NCI-H2227 (cell line): ENCODE measurements around the gene ZGPAT.
"Not testable (repeated sequence)": the region's sequence is repeated elsewhere in the genome, so short reads cannot be mapped to it uniquely, and the experiment has no call there.

ENCODE experiments used
- DNase-seq: peaks from one replicate; lab custom pipeline; 2025; ENCODE audit not compliant: unreplicated experiment; lab: John Stamatoyannopoulos, UW

ZGPAT gene

DNA sequence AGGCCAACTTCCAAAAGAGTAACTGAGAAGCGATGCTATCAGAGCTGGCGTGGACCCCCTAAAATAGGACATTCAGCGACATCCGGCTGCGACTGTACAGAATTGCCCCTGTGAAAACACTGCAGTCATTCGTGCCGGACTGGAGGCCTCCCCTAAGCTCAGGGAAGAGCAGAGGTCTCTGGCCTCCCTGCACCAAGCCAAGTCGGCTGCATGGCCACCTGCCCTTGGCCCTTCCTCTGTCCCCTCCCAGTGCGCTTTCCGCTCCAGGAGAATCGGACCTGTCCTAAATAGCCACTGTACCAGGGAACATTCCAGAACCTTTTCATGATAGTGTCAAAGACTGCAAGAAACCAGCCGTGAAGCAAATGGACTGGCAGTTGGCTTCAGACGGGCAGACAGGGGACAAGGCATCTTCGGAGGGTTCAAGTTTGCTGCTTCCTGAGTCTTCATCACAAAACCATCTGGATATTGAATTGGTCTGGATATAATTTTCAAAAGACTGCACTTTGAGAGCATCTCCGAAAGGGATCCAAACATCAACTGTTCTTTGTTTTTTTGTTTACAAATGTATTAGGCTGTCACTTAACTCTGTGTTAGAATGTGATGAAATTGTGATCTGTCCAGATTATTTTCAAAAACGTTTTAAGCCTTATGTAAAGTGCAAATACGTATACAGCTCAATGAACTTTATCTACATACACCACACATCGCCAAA lies 48.3 kb downstream of the ZGPAT start:
- DNase-seq: no peak

- no peak for DNase-seq
Observed at GRCh38 chr20:63756648-63756991, 48.8 kb downstream of the ZGPAT start.

- DNase-seq: no peak
Observed at GRCh38 chr20:63758152-63758551, 50.3 kb downstream of the ZGPAT start.

- no peak for DNase-seq
Observed at GRCh38 chr20:63759377-63759901, 51.6 kb downstream of the ZGPAT start.

DNA sequence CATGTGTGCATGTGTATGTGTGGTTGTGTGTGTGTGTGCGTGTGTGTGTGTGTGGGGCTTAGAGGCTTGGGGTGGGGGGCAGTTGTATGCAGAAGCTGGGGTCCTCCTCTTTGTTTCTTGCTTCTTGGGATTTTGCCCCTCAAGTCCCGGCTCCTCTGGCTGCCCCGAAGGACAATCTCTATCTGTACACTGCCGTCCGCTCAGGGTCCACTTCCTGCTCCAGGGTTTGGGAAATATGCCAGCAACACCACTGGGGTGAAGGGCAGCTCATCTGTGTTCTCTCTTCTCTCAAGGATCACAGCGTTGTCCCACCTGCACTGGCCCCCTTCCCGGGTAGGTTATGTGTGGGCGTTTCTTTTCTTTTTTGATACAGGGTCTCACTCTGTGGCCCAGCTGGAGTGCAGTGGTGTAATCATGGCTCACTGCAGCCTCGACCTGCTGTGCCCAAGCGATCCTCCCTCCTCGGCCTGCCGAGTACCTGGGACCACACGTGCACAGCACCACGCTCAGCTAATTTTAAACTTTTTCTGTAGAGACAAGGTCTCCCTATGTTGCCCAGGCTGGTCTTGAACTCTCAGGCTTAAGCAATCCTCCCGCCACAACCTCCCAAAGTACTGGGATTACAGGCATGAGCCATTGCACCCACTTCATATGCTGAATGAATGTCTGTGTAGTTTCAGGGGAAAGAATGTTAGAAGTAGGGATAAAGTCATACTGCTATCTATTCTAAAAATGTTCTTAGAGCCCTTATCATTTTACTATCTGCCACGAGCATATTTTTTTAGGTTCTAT lies 57.4 kb downstream of the ZGPAT start:
- DNase-seq: no peak

GRCh38 chr20:63765902-63766301 lies 58.1 kb downstream of the ZGPAT start:
- DNase-seq: no peak

GRCh38 chr20:63766695-63767426 lies 59.0 kb downstream of the ZGPAT start:
- DNase-seq: no peak

- no peak for DNase-seq
Observed at GRCh38 chr20:63767456-63767855, 59.6 kb downstream of the ZGPAT start.

GRCh38 chr20:63767886-63768285 lies 60.0 kb downstream of the ZGPAT start:
- DNase-seq: no peak

- no peak for DNase-seq
Observed at GRCh38 chr20:63768591-63769515, 61.0 kb downstream of the ZGPAT start.

GRCh38 chr20:63769891-63770474 lies 62.1 kb downstream of the ZGPAT start:
- no peak for DNase-seq

DNA sequence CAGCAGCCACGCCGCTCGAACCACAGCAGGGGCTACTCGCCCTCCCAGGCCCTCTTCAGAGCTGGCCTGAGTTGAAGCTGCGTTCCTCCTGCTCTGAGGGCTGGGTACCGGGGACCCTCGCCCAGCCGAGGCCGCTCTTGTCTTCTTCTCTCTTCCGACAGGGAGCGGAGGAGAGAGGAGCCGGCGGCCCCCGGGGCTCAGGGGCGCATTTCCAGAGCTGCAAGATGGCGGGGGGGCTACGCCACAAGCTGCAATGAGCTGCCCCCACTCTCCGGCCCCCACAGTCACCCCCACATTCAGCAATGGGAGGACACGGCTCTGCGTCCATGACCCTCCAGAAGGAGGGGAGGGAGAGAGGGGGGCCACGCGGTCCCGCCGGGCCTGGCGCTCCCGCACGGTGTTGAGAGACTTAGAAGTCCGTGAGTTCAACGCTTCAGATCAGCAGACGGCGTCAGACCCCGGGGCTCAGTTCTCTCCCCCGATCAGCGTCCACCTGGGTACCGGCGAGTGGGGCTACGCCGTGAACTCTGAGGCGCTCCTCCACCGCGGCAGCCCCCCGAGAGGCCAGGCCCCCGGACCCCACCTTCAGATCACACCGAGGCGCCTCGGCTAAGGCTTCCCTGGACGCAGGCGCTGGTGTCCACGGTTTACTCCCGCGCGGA lies 63.3 kb downstream of the ZGPAT start:
- DNase-seq: no peak

DNA sequence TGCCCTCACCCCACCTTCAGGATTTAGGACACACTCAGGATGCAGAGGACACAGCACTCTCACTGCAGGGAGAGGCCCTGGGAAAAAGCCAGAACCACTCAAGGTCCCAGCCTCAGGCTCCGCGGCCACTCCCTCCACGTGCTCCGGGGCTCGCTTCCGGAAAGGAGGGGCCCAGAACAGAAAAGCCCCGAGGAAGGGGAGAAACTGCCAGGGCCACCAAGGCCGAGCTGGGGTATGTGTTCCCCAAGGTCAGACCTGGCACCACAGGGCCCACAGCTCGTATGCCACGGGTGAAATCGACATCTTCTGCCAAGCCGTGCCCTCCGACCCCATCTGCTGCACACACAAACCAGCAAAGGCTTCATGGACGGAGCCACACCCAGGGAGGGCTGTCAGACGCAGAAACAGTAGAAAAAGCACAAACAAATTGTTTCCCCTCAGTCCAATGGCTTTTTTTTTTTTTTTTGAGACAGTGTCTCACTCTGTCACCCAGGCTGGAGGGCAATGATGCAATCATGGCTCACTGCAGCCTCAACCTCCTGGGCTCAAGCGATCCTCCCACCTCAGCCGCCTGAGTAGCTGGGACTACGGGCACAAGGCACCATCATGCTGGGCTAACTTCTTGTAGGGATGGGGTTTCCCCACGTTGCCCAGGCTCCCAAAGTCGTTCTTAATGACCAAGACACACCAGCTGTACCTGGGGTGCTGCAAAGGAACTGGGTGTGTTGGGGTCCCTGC lies 65.1 kb downstream of the ZGPAT start:
- DNase-seq: no peak

DNA sequence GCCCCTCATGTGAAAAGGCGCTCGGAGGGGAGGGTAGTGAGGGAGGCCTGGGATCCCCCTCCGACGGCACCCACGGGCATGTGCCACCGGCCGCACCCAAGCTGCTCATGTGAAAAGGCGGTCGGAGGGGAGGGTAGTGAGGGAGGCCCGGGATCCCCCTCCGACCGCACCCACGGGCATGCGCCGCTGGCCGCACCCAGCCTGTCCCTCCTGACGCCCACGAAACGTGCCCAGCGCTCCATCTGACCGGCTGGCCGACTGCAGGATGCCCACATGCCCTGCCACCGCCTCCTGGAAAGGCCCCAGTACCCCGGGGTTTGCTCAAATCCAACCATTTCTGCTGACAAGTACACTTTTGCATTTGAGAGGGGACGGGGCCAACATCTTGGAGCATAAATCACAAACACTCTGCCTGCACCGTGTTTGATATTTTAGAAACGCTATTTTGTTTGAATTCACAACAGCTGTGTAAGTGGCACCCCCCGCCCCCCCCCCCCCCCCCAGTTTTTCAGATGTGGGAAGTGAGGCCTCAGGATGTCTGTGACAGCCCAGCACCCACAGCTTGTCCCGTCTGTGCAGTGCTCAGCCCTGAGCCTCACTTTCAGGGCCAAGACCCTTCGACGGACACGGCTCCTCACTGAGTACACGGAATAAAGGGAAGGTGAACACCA lies 65.9 kb downstream of the ZGPAT start:
- no peak for DNase-seq

DNA sequence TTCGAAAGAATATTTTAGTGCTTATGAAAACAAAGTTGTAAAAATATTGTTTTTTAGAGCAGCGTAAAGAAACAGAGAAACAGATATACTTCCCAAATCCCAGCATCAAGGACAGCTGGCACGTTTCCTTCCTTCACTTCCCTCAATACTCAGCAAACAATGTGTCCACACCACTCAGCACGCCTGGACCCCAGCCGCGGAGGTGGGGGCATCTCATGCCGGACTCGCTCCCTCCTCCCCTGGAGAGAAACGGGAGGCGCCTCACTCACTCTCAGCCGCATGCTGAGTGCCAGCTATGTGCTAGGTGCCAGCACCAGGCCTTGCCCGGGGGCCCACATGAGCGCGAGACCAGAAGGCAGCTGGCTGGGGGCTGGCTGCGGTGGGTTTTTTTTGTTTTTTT lies 66.5 kb downstream of the ZGPAT start:
- DNase-seq: no peak

GRCh38 chr20:63775096-63775978 lies 67.5 kb downstream of the ZGPAT start:
- DNase-seq: no peak

GRCh38 chr20:63776875-63777274 lies 69.0 kb downstream of the ZGPAT start:
- DNase-seq: not testable (repeated sequence)

- no peak for DNase-seq
Observed at GRCh38 chr20:63777614-63778013, 69.8 kb downstream of the ZGPAT start.
